Fibroblast of villous mesenchyme (primary cell): ENCODE measurements around the gene PITPNC1. TPM values are rescaled to one million over a fixed set of nuclear protein-coding genes. Genes with fewer than 3 reads are reported as not detected.
A peak's percentile ranks its signal among the peaks of the same experiment; 100 is the strongest.
"Not testable (repeated sequence)": the region's sequence is repeated elsewhere in the genome, so short reads cannot be mapped to it uniquely, and the experiment has no call there.

Source experiments
- DNase-seq: peaks from one replicate; pipeline ENCODE4 v3.0.0-alpha.2; 2010; ENCODE audit warnings: low read depth
- H3K4me3 ChIP-seq: 2 replicates; pipeline ENCODE4 v1.5.1; 2011; ENCODE audit warnings: low read depth, mild to moderate bottlenecking, low read length
- total RNA-seq: library from RNA; depleted of rRNA; stranded (reverse); fragments of >200 nt; gene quantifications from 2 replicates; pipeline ENCODE4 v1.2.3, GENCODE V29; 2012
- TF ChIP-seq, protein P1 (sequence below): IDR thresholded peaks from 2 replicates; pipeline ENCODE4 v1.5.1; 2012; ENCODE audit warnings: low read depth, mild to moderate bottlenecking, low read length; ENCODE audit not compliant: insufficient read depth

The PITPNC1 gene
- total RNA-seq, 1 donor = 4.3 TPM

DNA sequence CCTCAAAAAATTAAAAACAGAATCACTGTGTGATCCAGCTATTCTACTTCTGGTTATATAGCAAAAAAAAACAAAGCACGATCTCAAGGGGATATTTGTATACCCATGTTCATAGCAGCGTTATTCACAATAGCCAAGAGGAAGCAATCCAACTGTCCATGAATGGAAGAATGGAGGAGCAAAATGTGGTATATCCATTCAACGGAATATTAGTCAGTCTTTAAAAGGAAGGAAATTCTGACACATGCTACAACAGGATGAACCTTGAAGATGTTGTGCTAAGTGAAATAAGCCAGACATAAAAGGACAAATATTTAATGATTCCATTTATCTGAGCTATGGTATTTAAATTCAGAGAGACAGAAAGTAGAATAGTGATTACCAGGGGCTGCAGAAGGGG lies 336.1 kb downstream of the PITPNC1 start:
- H3K4me3 ChIP-seq = no peak overlapping the region
- TF ChIP-seq, protein P1, sequence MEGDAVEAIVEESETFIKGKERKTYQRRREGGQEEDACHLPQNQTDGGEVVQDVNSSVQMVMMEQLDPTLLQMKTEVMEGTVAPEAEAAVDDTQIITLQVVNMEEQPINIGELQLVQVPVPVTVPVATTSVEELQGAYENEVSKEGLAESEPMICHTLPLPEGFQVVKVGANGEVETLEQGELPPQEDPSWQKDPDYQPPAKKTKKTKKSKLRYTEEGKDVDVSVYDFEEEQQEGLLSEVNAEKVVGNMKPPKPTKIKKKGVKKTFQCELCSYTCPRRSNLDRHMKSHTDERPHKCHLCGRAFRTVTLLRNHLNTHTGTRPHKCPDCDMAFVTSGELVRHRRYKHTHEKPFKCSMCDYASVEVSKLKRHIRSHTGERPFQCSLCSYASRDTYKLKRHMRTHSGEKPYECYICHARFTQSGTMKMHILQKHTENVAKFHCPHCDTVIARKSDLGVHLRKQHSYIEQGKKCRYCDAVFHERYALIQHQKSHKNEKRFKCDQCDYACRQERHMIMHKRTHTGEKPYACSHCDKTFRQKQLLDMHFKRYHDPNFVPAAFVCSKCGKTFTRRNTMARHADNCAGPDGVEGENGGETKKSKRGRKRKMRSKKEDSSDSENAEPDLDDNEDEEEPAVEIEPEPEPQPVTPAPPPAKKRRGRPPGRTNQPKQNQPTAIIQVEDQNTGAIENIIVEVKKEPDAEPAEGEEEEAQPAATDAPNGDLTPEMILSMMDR = no peak
- DNase-seq = no peak

DNA sequence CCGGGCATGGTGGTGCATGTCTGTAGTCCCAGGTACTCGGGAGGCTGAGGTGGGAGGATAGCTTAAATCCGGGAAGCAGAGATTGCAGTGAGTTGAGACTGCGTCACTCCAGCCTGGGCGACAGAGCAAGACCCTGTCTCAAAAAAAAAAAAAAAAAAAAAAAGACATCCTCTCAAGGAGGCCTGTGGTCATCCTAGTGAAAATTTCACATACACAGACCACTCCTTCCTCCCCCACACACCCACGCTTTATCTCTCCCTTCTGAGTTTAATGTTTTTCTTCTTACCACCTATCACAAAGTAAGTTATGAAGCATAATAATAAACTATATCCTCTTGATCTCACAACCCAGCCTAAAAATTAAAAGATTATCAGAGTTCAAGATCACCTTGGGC lies 339.3 kb downstream of the PITPNC1 start:
- TF ChIP-seq, protein P1 = no peak
- no peak overlapping the region for H3K4me3 ChIP-seq
- no peak for DNase-seq

DNA sequence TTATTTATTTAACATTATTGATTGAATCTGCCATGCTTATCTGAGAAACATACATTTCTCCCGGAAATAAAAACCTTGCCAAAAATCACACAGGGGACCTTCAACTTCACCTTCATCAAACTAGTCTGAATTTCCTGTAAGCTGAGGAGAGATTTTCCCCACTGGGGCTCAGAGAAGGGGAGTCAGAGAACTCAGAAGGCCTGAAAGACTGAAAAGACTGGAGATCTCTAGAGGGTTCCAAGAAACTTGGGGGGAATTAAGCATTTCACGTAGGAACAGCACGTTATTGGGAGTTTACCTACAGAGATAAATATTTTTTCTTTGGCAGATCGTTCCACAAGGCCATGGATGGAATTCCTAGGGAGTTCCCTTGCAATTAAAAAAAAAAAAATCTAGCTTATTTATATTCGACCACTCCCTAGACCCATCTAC lies 340.1 kb downstream of the PITPNC1 start:
- TF ChIP-seq, protein P1 = no peak
- no peak for DNase-seq
- peak overlapping the region; percentile 93 for H3K4me3 ChIP-seq

DNA sequence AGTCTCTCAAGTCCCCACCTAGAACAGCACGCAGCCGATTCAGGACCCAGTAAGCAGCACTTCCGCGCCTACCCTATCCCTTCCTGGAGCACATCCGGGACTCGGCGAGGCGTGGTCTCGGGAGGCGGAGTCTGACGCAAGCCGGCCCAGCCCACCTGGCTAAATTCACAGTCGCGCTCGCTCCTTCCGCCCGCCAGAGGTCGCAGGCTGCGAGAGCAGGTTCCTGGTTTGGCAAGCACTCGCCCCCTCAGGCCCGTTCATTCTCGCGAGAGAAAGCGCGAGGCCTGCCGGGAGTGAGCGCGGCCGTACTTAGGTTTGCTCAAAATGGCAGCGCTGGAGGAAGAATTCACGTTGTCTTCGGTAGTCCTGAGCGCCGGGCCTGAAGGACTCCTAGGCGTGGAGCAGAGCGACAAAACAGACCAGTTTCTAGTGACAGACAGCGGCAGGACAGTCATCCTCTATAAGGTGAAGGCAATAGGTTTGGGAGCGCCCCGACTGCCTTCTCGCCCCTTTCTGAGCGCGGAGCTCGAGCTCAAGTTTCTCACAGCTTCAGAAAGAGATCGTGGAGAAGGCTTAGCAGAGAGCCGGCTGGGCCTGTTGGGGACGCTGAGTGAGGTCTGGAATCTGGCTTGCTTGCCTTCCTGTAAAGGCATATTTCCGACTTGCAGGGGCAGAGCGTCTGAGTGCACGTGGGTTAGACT lies 340.7 kb downstream of the PITPNC1 start, which contains the start of gene NOL11:
Gene NOL11, plus strand, starts transcription at position 313 of the 701 bp plus-strand sequence. Its CDS starts 12 bp downstream, at position 325.
- TF ChIP-seq, protein P1 = peak; percentile 86
- DNase-seq = peak; percentile 99
- H3K4me3 ChIP-seq = peak within 1 kb of the TSS; percentile 93

DNA sequence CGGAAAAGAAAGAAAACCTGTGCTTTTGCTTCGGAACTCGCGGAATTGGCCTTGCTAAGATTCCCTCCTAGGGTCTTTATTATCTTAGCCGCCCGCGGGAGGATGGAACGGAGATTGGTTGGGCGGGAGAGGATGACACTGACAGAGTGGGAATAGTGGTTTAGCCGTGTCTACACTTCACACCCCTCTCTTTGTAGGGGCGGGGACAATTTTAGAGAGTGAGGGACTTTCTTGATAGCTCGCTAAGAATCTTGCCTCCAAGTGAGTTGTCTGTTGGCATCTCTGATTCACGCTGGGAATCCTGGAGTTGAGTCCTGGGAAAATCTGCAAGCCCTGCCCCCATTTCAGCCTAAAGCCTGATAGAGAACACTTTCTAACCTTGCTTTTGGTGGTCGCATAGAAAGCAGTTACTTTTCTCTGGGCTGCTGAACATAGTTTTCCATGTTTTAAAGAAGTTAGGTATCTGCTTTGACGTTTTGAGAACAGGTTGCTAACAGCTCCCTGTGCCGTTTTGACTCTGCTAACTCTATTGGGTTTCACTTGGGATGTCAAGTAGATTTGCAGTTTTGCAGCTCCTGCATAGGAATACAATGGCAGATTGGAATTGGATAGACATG lies 341.4 kb downstream of the PITPNC1 start:
- TF ChIP-seq, protein P1 = no peak
- DNase-seq = no peak
- H3K4me3 ChIP-seq = peak overlapping the region; percentile 93

DNA sequence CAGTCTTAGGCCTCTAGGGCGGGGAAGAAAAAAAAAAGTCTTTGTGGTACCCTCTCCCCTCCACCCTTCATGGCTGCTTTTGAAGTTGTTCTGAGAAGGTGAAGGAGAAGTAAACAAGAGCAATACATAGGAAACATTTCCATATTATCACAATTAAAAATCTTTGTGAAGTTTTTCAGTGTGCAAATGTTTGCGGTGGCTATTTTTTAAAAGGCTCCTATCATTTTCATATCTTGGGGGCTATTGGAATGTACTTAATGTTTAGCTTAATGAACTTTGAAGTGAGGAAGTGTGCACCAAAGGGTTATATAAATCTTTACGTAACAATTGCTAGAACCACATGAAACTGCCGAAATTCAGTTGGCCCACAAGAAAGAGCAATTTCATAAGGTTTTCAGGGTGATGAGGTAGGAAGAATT lies 348.3 kb downstream of the PITPNC1 start:
- no peak overlapping the region for H3K4me3 ChIP-seq
- TF ChIP-seq, protein P1 = no peak
- DNase-seq = no peak

DNA sequence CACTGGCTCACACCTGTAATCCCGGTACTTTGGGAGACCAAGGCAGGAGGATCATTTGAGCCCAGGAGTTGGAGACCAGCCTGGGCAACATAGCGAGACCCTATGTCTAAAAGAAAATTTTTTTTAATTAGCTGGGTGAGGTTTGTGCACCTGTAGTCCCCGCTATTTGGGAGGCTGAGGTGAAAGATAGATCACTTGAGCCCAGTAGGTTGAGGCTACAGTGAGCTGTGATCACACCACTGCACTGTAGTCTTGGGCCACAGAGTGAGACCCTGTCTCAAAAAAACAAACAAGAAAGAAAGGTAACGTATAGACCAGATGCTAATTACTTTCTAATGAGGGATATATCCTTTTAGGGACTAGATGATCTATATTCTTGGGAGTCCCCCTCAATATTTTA lies 348.7 kb downstream of the PITPNC1 start:
- H3K4me3 ChIP-seq = no peak overlapping the region
- TF ChIP-seq, protein P1 = no peak
- no peak for DNase-seq

DNA sequence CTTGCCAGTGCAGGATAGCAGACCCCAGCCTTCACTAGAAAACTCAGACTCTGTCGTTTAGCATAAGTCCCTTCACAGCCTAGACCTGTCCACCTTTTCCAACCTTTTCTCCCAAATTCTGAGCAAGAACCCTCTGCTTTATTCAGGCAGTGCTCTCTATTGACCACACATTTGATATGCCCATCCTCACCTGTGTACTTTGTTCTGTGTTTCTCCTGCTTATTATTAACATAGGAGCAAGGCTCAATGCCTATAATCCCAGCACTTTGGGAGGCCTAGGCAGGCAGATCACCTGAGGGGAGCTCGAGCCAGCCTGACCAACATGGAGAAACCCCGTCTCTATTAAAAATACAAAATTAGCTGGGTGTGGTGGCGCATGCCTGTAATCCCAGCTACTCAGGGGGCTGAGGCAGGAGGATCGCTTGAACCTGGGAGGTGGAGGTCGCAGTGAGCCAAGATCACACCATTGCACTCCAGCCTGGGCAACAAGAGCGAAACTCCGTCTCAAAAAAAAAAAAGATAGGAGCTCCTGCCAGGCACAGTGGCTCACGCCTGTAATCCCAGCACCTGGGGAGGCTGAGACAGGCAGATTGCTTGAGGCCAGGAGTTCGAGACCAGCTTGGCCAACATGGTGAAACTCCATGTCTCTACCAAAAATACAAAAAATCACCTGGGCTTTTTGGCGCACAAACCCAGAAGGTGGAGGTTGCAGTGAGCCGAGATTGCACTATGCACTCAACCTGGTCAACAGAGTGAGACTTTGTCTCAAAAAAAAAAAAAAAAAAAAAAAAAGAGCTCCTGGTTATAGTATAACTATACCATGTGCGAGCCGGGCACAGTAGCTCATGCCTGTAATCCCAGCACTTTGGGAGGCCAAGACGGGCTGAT lies 350.3 kb downstream of the PITPNC1 start:
- DNase-seq, H3K4me3 ChIP-seq: not testable (repeated sequence)
